HG02642 (cell line): Measurements from ENCODE around the gene WNK4.
"Not testable (repeated sequence)": the region's sequence is repeated elsewhere in the genome, so short reads cannot be mapped to it uniquely, and the experiment has no call there.

Experiments
- ATAC-seq: cut with Tn5 transposase; IDR thresholded peaks from one replicate; pipeline ENCODE4 v1.9.1; 2021; ENCODE audit warnings: mild to moderate bottlenecking; ENCODE audit not compliant: unreplicated experiment, poor library complexity

WNK4 gene

DNA sequence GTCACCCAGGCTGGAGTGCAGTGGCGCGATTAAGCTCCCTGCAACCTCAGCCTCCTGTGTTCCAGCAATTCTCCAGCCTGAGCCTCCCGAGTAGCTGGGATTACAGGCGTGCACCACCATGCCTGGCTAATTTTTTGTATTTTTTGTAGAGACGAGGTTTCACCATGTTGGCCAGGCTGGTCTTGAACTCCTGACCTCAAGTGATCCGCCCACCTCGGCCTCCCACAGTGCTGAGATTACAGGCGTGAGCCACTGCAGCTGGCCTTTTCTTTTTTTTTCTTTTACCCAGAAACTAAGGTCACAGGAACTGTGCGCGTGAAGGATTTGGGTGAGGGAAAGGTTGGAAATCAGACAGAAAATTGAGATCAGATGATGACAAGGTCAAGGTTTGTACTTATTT is 10.4 kb upstream of the WNK4 start:
- not testable (repeated sequence) for ATAC-seq

DNA sequence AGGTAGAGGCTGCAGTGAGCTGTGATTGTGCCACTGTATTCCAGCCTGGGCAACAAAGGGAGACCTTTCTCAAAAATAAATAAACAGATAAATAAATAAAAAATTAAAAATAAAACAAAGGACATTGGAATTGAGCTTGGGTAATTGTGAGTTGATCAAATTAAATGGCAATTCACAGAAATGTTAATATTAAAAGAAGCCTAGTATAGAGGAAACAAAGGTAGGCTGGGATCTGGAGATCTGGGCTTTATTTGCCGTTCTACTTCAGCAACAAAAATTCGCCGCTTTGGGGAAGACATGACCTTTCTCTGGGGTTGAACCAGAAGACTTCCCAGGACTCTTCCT is 7.5 kb upstream of the WNK4 start:
- ATAC-seq, result no peak

DNA sequence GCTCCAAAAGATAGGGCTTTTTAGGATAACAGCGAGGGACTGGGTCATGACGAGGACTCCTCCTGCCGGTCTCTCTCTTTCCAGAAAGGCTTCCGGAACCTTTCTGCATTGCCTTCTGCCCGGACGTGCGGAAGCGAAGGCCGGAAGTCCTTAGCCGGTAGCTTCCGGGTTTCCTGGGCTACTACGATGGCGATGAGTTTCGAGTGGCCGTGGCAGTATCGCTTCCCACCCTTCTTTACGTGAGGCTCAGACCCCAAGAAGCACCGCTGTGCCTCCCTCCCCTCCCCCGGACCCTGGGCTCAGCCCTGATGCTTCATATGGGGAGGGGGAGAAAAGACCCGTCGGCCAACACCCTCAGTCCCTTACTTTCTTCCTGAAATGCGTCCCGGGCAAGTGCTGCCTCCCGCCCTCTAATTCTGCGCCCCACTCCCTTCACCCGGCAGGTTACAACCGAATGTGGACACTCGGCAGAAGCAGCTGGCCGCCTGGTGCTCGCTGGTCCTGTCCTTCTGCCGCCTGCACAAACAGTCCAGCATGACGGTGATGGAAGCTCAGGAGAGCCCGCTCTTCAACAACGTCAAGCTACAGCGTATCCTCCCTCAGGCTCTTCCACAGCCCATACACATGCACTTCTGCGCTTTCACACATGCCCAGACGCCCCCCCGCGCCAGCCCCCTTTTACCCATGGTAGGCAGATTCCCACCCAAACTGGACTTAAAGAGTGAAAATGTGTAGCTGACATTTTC is 6.9 kb upstream of the WNK4 start, which contains the start of gene VPS25:
Gene VPS25 (plus strand): TSS at position 160 of the 746 bp plus-strand sequence. CDS start 27 bp downstream, at position 187.
- ATAC-seq, result peak; percentile 80

DNA sequence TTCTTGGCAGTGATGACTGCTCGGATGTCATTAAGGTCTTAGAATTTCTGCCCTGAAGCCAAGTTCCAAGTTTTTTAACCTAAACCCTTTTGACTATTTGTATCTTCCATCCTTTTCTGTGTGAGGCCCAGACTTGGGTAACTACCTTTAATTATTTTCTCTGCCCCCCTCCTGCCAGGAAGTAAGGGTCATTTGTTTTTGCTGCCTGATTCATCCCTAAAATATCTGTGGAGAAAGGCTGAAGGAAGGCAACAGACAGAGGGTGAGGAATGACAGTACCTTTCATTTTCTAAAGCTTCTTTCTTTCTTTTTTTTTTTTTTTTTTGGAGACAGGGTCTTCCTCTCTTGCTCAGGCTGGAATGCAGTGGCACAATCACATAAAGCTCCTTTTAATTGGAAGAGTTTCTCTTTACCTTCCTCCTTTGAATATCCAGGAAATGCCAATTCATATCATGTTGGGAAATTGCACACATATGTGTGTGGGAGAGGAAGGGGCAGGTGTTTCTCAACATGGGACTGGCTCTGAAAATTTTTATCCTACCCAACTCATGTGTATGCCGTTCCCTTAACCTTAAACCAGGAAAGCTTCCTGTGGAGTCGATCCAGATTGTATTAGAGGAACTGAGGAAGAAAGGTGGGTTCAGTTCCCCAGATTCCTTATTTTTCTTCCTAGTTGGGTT is 6.2 kb upstream of the WNK4 start:
- no peak for ATAC-seq

DNA sequence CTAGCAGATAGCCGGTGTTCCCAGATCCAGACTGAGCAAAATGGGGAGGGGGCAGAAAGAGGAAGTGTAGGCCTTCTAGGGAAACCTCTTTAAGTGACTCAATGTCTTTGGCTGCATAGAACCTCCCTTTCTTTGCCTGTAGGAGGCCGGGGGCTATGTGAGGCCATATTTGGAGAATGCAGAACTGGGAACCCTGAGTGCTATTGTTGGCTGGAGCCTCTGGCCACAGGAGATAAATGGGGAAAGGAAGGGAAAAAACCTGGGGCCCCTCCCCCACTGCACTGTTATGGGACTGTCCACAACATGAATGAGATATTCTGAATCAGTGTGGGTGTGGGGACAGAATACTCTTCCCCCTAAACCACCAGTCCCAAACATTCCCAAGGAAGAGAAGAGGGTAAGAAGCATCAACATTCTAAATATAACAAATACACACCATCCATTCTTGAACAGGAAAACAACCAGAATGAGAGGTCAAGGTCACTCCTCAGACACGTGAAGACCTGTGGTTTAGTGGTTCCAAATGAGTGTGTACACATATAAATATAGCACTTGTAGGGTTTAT is 4.8 kb upstream of the WNK4 start:
- ATAC-seq, result no peak

DNA sequence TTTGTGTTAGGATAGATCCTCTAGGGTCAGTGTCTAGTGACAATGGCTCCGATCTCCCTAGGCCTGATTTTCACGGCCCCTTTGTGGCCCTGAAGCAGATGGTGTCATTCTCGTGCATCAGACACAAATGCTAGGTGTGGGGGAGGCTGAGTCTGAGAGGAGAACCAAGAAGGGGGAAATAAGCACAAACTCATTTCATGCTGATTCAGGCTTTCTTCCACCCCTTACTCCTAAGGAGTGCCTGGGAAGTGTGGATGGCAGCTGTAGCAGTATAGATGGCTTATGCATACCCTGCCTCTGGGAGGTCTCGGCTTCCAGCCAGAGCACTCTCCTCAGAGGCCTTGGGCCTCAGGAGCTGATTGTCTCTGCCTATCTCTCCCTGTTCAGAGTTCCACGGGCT is 1.8 kb upstream of the WNK4 start:
- no peak for ATAC-seq

DNA sequence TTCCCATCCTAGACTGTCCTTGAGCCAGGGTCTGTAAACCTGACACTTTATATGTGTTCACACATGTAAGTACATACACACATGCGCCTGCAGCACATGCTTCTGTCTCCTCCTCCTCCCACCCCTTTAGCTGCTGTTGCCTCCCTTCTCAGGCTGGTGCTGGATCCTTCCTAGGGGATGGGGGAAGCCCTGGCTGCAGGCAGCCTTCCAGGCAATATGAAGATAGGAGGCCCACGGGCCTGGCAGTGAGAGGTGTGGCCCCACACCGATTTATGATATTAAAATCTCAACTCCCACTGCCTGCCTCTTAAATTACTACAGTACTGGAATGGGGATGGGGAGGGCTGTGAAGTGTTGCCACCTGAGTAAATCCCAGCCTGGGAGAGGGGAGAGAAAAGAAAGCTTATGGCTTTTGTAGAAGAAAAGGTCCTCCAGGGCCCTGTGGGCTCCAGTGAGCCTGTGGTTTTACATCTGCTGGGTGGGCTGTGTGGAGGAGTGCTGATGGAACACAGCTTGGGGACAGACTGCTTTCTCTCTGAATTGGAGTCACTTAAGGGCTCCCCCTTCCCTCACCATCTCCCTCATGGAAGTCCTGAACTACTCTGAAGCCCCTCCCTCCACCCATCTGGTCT is 990 bp upstream of the WNK4 start:
- ATAC-seq, result no peak

DNA sequence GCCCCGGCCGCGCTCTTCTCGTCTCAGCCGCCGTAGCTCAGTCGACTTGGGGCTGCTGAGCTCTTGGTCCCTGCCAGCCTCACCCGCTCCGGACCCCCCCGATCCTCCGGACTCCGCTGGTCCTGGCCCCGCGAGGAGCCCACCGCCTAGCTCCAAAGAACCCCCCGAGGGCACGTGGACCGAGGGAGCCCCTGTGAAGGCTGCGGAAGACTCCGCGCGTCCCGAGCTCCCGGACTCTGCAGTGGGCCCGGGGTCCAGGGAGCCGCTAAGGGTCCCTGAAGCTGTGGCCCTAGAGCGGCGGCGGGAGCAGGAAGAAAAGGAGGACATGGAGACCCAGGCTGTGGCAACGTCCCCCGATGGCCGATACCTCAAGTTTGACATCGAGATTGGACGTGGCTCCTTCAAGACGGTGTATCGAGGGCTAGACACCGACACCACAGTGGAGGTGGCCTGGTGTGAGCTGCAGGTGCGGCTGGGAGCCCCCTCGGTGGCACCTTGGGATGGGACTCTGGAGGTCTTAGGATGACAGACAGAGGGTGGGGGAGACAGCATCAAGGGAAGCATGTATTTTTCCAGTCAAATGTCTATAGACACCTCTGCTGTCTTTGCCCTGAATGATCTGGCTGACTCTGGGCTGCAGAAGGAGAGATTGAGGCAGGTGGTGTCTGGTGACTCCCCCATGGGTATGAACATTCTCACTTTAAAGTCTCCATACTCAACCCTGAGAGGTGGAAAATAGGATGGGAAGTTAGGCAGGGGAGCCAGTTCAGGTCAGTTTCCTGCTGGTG is 635 bp downstream of the WNK4 start:
- ATAC-seq, result no peak

DNA sequence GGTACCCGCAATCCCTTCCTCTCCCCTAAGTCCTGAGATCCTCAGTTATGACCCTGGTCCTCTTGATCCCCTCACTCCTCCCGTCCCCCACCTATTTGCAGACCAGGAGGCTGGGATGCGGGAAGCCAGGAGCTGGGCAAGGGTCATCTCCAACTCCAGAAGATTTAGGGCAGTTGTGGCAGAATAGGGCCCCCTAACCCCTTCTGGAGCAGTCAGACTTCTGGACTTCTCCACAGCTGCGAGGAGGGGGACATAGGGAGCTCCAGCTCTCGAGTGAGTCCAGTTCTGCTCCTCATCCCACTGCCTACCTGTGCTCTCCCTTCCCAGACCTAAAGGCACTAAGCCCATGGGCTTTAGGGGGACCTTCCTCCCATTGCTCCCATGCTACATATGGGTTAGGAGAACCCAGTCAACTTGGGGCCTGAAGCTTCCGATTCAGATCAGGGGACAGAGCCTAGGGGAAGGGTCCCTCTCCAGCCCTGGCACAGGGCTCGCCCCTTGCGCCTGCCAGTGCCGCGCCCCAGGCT is 1.3 kb downstream of the WNK4 start:
- no peak for ATAC-seq

DNA sequence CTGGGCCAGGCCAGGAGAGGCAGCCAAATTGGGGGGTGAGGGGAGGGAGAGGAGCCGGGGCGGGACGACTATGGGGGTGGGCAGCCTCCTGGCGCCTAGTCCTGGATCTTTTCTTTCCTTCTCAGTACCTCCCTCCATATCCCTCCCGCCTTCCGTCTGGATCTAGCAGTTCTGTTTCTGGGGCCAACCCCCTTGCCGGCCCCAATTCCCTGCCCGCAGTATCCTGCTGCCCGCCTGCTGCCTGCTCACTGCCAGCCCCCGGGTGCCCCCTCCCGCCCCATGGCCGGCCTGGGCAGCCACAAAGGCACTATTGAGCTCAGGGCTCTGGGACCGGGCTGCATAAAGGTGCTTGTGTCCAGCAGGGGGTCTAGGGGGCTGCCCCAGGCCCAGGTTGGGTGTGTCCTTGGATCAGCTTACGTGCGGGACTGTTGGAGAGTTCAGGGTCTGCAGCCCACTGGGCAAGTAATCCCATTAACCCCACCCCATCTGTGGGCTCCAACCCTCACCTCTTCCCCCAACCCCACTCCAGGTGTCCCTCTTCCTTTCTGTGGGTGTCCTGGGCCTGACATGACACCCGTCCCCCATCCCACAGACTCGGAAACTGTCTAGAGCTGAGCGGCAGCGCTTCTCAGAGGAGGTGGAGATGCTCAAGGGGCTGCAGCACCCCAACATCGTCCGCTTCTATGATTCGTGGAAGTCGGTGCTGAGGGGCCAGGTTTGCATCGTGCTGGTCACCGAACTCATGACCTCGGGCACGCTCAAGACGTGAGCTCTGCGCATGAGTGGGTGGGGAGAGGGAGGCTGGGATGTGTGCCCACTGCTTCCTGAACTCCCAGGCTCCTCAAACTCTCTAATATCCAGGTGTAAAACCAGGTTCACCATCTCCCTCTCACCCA is 2.0 kb downstream of the WNK4 start:
- no peak for ATAC-seq

DNA sequence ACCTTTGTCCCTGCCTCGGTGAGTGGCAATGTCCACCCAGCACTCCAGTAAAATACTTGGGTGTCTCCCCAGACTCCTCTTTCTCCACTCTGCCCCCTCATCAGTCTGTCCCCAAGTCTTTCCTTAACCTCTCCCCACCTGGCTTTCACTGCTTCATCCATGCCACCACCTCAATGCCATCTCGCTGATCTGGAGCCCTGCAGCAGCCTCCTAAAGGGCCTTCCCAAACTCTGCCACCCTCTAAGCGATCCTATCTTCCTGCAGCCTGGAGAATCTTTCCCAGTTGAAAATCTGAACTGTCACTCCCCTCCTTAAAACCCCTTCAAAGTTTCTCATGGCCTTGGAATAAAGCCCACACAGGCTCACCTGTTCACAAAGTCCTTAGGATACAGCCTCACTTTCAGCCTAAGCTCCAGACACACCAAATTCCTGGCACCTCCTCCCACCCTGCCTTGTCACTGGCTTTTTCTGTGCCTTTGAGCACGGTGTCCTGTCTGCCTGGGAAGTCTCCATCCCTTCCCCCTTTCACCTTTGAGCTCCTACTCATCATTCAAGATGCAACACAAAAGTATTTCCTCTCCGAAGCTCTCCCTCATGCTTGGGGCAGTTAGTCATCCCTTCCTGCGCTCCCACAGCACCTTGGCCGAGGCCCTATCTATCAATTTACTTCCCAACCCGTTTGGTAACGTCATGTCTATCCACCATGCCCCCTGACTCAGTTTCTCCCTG is 2.8 kb downstream of the WNK4 start:
- ATAC-seq, result no peak

DNA sequence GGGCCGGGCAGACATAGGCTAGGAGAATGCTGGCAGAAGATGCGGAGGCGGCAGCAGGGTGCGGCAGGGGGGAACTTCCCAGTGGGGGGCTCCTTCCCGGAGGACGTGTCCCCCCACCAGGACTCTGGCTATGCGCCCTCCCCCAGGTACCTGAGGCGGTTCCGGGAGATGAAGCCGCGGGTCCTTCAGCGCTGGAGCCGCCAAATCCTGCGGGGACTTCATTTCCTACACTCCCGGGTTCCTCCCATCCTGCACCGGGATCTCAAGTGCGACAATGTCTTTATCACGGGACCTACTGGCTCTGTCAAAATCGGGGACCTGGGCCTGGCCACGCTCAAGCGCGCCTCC is 3.4 kb downstream of the WNK4 start:
- ATAC-seq, result no peak

DNA sequence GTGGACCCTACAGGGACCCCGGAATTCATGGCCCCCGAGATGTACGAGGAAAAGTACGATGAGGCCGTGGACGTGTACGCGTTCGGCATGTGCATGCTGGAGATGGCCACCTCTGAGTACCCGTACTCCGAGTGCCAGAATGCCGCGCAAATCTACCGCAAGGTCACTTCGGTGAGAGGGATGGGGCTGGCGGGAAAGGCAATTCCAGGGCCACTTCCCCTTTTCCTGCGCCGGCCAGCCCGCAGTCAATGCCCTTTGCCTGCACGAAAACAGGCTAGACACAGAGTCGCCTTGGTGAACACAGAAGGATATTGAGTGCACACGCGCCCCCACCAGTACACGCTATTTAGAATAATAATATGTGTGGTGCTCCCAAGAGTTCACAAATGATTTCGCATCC is 4.0 kb downstream of the WNK4 start:
- ATAC-seq, result no peak

DNA sequence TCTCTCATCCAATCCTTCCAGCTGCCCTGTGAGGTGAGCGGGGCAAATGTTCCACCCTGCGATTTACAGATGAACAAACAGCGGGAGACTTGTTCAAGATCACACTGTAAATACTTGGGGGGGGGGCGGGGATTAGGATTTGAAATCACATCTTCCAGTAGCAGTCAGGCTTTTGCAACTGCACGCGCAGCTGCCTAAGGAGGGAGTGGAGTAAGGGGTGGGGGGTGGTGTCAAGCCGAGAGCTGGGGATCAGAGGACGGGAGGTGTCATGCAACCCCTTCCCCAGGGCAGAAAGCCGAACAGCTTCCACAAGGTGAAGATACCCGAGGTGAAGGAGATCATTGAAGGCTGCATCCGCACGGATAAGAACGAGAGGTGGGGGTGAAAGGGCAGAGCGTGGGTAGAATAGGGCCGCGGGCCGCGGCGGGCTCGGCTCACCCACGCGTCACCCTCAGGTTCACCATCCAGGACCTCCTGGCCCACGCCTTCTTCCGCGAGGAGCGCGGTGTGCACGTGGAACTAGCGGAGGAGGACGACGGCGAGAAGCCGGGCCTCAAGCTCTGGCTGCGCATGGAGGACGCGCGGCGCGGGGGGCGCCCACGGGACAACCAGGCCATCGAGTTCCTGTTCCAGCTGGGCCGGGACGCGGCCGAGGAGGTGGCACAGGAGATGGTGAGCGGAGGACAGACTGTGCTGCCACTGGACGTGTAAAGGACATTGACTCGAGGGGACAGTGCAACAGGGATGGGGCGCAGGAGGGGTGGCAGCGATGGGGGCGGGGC is 4.6 kb downstream of the WNK4 start:
- ATAC-seq, result no peak

DNA sequence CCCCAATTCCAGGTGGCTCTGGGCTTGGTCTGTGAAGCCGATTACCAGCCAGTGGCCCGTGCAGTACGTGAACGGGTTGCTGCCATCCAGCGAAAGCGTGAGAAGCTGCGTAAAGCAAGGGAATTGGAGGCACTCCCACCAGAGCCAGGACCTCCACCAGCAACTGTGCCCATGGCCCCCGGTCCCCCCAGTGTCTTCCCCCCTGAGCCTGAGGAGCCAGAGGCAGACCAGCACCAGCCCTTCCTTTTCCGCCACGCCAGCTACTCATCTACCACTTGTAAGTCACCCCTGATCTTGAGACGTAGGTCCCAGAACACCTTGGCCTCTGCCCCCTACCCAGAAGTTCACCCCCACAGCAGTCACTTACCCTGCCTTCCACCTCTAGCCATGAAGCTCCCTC is 6.9 kb downstream of the WNK4 start:
- no peak for ATAC-seq

DNA sequence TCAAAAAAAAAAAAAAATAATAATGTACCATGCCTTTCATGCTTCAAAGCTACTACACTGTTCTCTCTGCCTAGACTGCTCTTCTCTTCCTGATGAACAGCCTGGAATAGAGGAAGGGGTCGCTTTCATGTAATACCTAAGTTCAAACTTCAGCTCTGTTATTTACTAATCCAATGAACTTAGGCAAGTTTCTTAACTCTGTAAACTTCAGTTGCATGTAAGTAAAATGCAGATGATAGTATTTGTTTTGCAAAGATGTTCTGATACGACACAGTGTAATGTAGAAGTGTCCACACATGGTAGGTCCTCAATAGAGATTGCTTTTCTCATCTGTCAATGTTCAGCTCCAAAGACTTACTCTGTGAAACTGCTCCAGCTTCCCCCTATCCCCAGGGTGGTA is 11.5 kb downstream of the WNK4 start:
- no peak for ATAC-seq

DNA sequence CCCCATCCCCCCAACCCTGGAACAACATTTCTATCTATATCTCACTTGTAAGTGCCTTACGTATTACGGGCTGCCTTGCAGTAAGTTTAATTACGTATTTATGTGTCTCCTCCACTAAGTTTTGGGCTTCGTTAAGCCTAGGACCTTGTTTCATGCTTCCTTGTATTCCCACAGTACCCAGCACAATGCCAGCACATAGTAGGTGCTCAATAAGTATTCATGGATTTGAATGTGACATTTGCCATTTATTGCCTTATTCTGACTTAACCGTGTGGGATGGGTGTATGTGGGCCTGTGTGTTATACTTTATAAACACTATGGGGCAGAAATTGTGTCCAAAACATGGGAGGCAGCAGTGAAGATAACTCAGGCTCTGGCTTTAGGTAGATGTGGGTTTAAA is 12.1 kb downstream of the WNK4 start:
- no peak for ATAC-seq

DNA sequence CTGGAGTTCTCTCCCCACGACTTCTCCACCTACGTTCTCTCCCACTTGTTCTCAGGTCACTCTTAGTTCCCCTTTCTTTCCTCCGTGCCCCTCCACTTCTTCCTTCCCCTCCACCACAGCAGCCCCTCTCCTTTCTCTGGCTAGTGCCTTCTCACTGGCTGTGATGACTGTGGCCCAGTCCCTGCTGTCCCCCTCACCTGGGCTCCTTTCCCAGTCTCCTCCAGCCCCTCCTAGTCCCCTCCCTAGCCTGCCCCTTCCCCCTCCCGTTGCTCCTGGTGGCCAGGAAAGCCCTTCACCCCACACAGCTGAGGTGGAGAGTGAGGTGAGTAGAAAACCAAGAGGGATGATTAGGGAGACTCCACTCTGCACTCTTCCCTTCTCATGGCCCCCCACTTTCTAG is 14.7 kb downstream of the WNK4 start:
- no peak for ATAC-seq
